ENCODE measurements around the gene CD164.

- TF ChIP-seq EZH2 (IDR thresholded peaks at IDR 0.05) (no peak), POLR2AphosphoS5 (IDR thresholded peaks at IDR 0.05; ENCODE audit: borderline replicate concordance, low read depth, low read length) (no peak)
Observed at GRCh38 chr6:109356237-109356636, 26.0 kb downstream of the CD164 start.
